ENCODE measurements around the gene ZBTB1. TPM values are rescaled to one million over a fixed set of nuclear protein-coding genes. Genes with fewer than 3 reads are reported as not detected.

Gene ZBTB1
- total and polyA plus RNA-seq, 4 donors, result 13.4 to 65.5 (median 25.0) TPM

GRCh38 chr14:64496764-64497163 is 7.8 kb upstream of the ZBTB1 start:
- H3K36me3 ChIP-seq (ENCODE audit: control insufficient read depth in 4 of 4, insufficient read depth in 4 of 4, low read length in 4 of 4), result peaks cover 0 to 4% (median 1%) of the 10 kb centered on the region in 4 donors
- H3K27ac ChIP-seq (ENCODE audit: low read depth in 1 of 2, low read length in 1 of 2), result peak overlapping the region in 1 of 2 donors; percentile 21
- H3K9me3 ChIP-seq (ENCODE audit: control insufficient read depth in 4 of 4, insufficient read depth in 3 of 4, low read length in 3 of 4), result no peaks in the 10 kb centered on the region
- DNase-seq (no peak), ATAC-seq (ENCODE audit: insufficient read depth, low FRiP score) (no peak)
- no peaks in the 10 kb centered on the region for H3K27me3 ChIP-seq (ENCODE audit: control insufficient read depth in 3 of 3, insufficient read depth in 3 of 3, low read length in 2 of 3)
- no peak overlapping the region for H3K9ac ChIP-seq (ENCODE audit: insufficient read depth in 1 of 2, low read length in 2 of 2)
- no peak overlapping the region for H3K4me3 ChIP-seq
- peaks cover 0 to 11% (median 4%) of the 10 kb centered on the region in 5 donors for H3K4me1 ChIP-seq (ENCODE audit: control insufficient read depth in 5 of 5, insufficient read depth in 5 of 5, low read length in 5 of 5)
- TF ChIP-seq, protein P1, sequence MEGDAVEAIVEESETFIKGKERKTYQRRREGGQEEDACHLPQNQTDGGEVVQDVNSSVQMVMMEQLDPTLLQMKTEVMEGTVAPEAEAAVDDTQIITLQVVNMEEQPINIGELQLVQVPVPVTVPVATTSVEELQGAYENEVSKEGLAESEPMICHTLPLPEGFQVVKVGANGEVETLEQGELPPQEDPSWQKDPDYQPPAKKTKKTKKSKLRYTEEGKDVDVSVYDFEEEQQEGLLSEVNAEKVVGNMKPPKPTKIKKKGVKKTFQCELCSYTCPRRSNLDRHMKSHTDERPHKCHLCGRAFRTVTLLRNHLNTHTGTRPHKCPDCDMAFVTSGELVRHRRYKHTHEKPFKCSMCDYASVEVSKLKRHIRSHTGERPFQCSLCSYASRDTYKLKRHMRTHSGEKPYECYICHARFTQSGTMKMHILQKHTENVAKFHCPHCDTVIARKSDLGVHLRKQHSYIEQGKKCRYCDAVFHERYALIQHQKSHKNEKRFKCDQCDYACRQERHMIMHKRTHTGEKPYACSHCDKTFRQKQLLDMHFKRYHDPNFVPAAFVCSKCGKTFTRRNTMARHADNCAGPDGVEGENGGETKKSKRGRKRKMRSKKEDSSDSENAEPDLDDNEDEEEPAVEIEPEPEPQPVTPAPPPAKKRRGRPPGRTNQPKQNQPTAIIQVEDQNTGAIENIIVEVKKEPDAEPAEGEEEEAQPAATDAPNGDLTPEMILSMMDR (IDR thresholded peaks at IDR 0.05; ENCODE audit: control extremely low read depth, extremely low read depth), result no peak

- WGBS, 2 donors, result 89 to 94% methylated on average over 1 of the region's 1 CpG
- Histone ChIP-seq H3K9ac (ENCODE audit: insufficient read depth in 1 of 2, low read length in 2 of 2) (no peak overlapping the region), H3K4me3 (no peak overlapping the region), H3K27me3 (ENCODE audit: control insufficient read depth in 3 of 3, insufficient read depth in 3 of 3, low read length in 2 of 3) (no peaks in the 10 kb centered on the region), H3K4me1 (ENCODE audit: control insufficient read depth in 5 of 5, insufficient read depth in 5 of 5, low read length in 5 of 5) (peaks cover 7 to 20% (median 12%) of the 10 kb centered on the region in 5 donors), H3K9me3 (ENCODE audit: control insufficient read depth in 4 of 4, insufficient read depth in 3 of 4, low read length in 3 of 4) (no peaks in the 10 kb centered on the region), H3K36me3 (ENCODE audit: control insufficient read depth in 4 of 4, insufficient read depth in 4 of 4, low read length in 4 of 4) (peaks cover 0 to 2% (median 0%) of the 10 kb centered on the region in 4 donors), H3K27ac (ENCODE audit: low read depth in 1 of 2, low read length in 1 of 2) (no peak overlapping the region)
- ATAC-seq (ENCODE audit: insufficient read depth, low FRiP score) (no peak), DNase-seq (no peak)
- TF ChIP-seq, protein P1 (IDR thresholded peaks at IDR 0.05; ENCODE audit: control extremely low read depth, extremely low read depth), result no peak
Measured at GRCh38 chr14:64500088-64500487, 4.5 kb upstream of the ZBTB1 start.

DNA sequence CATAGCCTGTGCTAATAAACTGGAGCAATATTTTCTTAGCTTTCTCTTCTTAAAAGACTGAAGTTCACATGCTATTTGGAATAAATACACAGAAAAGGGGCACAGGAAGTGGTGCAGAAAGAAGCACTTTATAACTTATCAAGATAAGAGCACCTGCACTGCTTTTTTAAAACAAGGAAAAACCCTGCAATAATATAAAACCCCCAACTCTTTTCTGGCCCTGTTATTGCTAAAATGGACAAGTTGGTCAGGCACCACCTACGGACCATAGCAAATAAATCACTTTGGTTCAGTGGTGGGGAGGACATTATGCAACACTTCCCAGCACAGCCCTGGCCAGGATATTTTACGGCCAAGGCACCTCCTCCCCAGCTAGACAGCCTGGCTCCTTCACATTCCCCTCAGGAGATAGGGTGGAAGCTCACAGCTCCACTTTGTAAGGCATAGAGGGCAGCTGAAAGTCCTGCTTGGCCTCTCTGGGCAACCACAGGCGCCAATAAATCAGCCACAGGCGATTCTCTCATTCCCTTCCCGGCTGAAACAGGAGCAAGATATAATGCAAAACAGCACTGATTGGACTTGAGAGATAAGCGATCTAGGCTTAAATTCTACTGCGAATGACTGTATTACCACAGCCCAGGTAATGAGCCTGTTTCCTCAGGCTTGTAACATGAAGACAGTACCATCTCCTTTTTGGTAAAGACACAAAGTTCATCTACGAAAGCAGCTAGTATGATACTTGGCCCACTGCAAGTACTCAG is 3.0 kb upstream of the ZBTB1 start:
- H3K4me3 ChIP-seq, result no peak overlapping the region
- no peak overlapping the region for H3K9ac ChIP-seq (ENCODE audit: insufficient read depth in 1 of 2, low read length in 2 of 2)
- TF ChIP-seq, protein P1 (IDR thresholded peaks at IDR 0.05; ENCODE audit: control extremely low read depth, extremely low read depth), result no peak
- peaks cover 0 to 1% (median 0%) of the 10 kb centered on the region in 4 donors for H3K36me3 ChIP-seq (ENCODE audit: control insufficient read depth in 4 of 4, insufficient read depth in 4 of 4, low read length in 4 of 4)
- peaks cover 7 to 29% (median 15%) of the 10 kb centered on the region in 5 donors for H3K4me1 ChIP-seq (ENCODE audit: control insufficient read depth in 5 of 5, insufficient read depth in 5 of 5, low read length in 5 of 5)
- 38 to 41% methylated on average over 8 of the region's 8 CpGs for WGBS, 2 donors
- H3K27me3 ChIP-seq (ENCODE audit: control insufficient read depth in 3 of 3, insufficient read depth in 3 of 3, low read length in 2 of 3), result no peaks in the 10 kb centered on the region
- ATAC-seq (ENCODE audit: insufficient read depth, low FRiP score), result no peak
- no peaks in the 10 kb centered on the region for H3K9me3 ChIP-seq (ENCODE audit: control insufficient read depth in 4 of 4, insufficient read depth in 3 of 4, low read length in 3 of 4)
- peak in 1 of 3 donors; percentile 30 for DNase-seq
- H3K27ac ChIP-seq (ENCODE audit: low read depth in 1 of 2, low read length in 1 of 2), result peak overlapping the region; percentile 88 to 99
